ENCODE results near the gene MINDY2. TPM values are rescaled to one million over a fixed set of nuclear protein-coding genes. Genes with fewer than 3 reads are reported as not detected.

MINDY2 gene
- total and polyA plus RNA-seq, 9 of the 15 experiments (the other 6 are each of a cell fraction or from before 2014, with no cell fraction given), result 2.4 to 15.3 (median 7.2) TPM

DNA sequence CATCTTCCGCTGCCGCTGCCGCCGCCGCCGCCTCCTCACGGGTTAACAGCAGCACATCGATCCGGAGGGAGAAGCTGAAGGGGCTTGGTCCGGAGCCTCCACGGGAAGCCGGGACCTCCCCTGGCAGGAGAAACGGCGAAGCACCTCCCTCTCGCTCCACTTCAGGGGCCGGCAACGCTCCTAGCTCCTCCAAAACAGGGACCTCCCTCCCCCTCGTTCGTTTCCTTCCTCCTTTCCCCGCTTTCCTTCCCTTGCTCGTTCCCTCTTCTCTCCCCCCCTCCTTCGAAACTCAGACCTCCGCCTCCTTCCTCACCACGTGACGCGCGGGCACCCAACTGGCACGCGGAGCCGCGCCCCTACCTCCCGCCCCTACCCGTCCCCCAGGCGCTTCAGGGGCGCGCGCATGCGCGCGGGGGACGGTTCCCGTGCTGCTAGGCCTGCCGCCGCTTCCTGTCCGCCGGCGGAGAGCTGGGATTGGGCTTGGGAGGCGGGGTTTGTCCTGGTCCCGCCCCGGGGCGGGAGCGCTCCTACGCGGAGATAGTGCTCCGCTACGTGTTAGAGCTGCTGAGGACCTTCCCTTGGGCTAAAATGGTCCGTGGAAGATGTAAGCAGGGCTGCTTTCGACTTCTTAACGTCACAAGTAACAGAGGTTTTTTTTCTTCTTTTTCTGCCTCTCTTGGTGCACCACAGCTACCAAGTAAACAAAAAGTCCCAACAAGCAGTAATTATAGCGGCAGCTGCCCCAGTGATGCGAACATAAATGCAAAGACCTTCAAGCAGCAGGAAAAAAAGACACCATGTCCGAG, 21.4 kb upstream of the MINDY2 start, which contains the start of gene ADAM10 (continued):
- TF ChIP-seq HNRNPLL (IDR thresholded peaks at IDR 0.05; ENCODE audit: low read depth, low read length, poor library complexity, severe bottlenecking), result peak; percentile 44
- TF ChIP-seq STAG1 (CRISPR knock-in tag; IDR thresholded peaks at IDR 0.05; ENCODE audit: borderline replicate concordance), result no peak
- TF ChIP-seq, protein P1, sequence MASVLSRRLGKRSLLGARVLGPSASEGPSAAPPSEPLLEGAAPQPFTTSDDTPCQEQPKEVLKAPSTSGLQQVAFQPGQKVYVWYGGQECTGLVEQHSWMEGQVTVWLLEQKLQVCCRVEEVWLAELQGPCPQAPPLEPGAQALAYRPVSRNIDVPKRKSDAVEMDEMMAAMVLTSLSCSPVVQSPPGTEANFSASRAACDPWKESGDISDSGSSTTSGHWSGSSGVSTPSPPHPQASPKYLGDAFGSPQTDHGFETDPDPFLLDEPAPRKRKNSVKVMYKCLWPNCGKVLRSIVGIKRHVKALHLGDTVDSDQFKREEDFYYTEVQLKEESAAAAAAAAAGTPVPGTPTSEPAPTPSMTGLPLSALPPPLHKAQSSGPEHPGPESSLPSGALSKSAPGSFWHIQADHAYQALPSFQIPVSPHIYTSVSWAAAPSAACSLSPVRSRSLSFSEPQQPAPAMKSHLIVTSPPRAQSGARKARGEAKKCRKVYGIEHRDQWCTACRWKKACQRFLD (CRISPR knock-in tag; IDR thresholded peaks at IDR 0.05), result peak; percentile 70; the same call in 1 of the 2 replicates
- no peak for TF ChIP-seq GATAD2B (IDR thresholded peaks at IDR 0.05; ENCODE audit: borderline replicate concordance)
- no peak for TF ChIP-seq ZNF77 (CRISPR knock-in tag; IDR thresholded peaks at IDR 0.05)
- TF ChIP-seq ZNF274 (IDR thresholded peaks at IDR 0.05; ENCODE audit: borderline replicate concordance, low read depth, low read length), result no peak
- TF ChIP-seq BRCA1 (IDR thresholded peaks at IDR 0.05), result no peak
- TF ChIP-seq BRCA1 (CRISPR knock-in tag; IDR thresholded peaks at IDR 0.05), result no peak
- TF ChIP-seq HMG20B (CRISPR knock-in tag; IDR thresholded peaks at IDR 0.05), result no peak
- peak in 1 of 2 experiments; percentile 87; a peak in 2 of 4 replicates for TF ChIP-seq HDAC1 (IDR thresholded peaks at IDR 0.05)
- TF ChIP-seq CC2D1A (IDR thresholded peaks at IDR 0.05), result peak; percentile 51; the same call in 1 of the 2 replicates
- TF ChIP-seq HNRNPH1 (optimal IDR thresholded peaks at IDR 0.05; ENCODE audit: low read depth, low read length), result no peak
- no peak for TF ChIP-seq FOS (IDR thresholded peaks at IDR 0.05; ENCODE audit: extremely low read depth, insufficient read length)
- no peak for TF ChIP-seq ZNF830 (CRISPR knock-in tag; IDR thresholded peaks at IDR 0.05)
- TF ChIP-seq, protein P2, sequence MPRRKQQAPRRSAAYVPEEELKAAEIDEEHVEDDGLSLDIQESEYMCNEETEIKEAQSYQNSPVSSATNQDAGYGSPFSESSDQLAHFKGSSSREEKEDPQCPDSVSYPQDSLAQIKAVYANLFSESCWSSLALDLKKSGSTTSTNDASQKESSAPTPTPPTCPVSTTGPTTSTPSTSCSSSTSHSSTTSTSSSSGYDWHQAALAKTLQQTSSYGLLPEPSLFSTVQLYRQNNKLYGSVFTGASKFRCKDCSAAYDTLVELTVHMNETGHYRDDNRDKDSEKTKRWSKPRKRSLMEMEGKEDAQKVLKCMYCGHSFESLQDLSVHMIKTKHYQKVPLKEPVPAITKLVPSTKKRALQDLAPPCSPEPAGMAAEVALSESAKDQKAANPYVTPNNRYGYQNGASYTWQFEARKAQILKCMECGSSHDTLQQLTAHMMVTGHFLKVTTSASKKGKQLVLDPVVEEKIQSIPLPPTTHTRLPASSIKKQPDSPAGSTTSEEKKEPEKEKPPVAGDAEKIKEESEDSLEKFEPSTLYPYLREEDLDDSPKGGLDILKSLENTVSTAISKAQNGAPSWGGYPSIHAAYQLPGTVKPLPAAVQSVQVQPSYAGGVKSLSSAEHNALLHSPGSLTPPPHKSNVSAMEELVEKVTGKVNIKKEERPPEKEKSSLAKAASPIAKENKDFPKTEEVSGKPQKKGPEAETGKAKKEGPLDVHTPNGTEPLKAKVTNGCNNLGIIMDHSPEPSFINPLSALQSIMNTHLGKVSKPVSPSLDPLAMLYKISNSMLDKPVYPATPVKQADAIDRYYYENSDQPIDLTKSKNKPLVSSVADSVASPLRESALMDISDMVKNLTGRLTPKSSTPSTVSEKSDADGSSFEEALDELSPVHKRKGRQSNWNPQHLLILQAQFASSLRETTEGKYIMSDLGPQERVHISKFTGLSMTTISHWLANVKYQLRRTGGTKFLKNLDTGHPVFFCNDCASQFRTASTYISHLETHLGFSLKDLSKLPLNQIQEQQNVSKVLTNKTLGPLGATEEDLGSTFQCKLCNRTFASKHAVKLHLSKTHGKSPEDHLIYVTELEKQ (CRISPR knock-in tag; IDR thresholded peaks at IDR 0.05), result no peak
- no peak for TF ChIP-seq HNRNPL (IDR thresholded peaks at IDR 0.05; ENCODE audit: low read depth, low read length)
- no peak for TF ChIP-seq TCF7 (IDR thresholded peaks at IDR 0.05; ENCODE audit: borderline replicate concordance)
- TF ChIP-seq ZNF561 (CRISPR knock-in tag; conservative IDR thresholded peaks at IDR 0.05), result no peak
- TF ChIP-seq CREB1 (IDR thresholded peaks at IDR 0.05), result peak; percentile 37; the same call in 1 of the 2 replicates
- peak; percentile 71 for TF ChIP-seq CREB1 (CRISPR knock-in tag; IDR thresholded peaks at IDR 0.05)
- no peak for TF ChIP-seq BACH1 (tag; IDR thresholded peaks at IDR 0.05)
- TF ChIP-seq, protein P3, sequence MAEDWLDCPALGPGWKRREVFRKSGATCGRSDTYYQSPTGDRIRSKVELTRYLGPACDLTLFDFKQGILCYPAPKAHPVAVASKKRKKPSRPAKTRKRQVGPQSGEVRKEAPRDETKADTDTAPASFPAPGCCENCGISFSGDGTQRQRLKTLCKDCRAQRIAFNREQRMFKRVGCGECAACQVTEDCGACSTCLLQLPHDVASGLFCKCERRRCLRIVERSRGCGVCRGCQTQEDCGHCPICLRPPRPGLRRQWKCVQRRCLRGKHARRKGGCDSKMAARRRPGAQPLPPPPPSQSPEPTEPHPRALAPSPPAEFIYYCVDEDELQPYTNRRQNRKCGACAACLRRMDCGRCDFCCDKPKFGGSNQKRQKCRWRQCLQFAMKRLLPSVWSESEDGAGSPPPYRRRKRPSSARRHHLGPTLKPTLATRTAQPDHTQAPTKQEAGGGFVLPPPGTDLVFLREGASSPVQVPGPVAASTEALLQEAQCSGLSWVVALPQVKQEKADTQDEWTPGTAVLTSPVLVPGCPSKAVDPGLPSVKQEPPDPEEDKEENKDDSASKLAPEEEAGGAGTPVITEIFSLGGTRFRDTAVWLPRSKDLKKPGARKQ (CRISPR knock-in tag; IDR thresholded peaks at IDR 0.05), result no peak
- TF ChIP-seq POLR3G (IDR thresholded peaks at IDR 0.05; ENCODE audit: extremely low read depth, insufficient read length, insufficient replicate concordance), result no peak

All from K562 (cell line).